Effector memory CD4-positive, alpha-beta T cell (primary cell): ENCODE data around the gene NAA38.
A peak's percentile ranks its signal among the peaks of the same experiment; 100 is the strongest.
"Not testable (repeated sequence)": the region's sequence is repeated elsewhere in the genome, so short reads cannot be mapped to it uniquely, and the experiment has no call there.

Experiments
- DNase-seq, 3 donors: peaks; one replicate each; pipeline ENCODE4 v3.0.0-alpha.2; 2020
- H3K27ac ChIP-seq: 2 replicates; pipeline ENCODE4 v1.7.0; 2013; ENCODE audit warnings: mild to moderate bottlenecking, low read length, moderate library complexity; ENCODE audit not compliant: insufficient read depth, poor library complexity, severe bottlenecking
- H3K27me3 ChIP-seq: replicated peaks from 2 replicates; pipeline ENCODE4 v1.7.0; 2013; ENCODE audit warnings: mild to moderate bottlenecking, low read length; ENCODE audit not compliant: insufficient read depth, control insufficient read depth, poor library complexity, severe bottlenecking
- H3K36me3 ChIP-seq: 2 replicates; pipeline ENCODE4 v1.7.0; 2013; ENCODE audit warnings: mild to moderate bottlenecking, low read length, moderate library complexity; ENCODE audit not compliant: control insufficient read depth, insufficient read depth
- H3K4me1 ChIP-seq: 2 replicates; pipeline ENCODE4 v1.7.0; 2013; ENCODE audit warnings: low read length, mild to moderate bottlenecking; ENCODE audit not compliant: control insufficient read depth, insufficient read depth, poor library complexity, severe bottlenecking
- H3K4me3 ChIP-seq: 2 replicates; pipeline ENCODE4 v1.7.0; 2013; ENCODE audit warnings: low read length, low read depth, mild to moderate bottlenecking; ENCODE audit not compliant: insufficient read depth, poor library complexity, severe bottlenecking
- H3K9me3 ChIP-seq: 2 replicates; pipeline ENCODE4 v1.7.0; 2013; ENCODE audit warnings: mild to moderate bottlenecking, low read length, moderate library complexity; ENCODE audit not compliant: control insufficient read depth

Gene NAA38

GRCh38 chr17:7882068-7882467 lies 24.7 kb upstream of the NAA38 start:
- no peaks in the 10 kb centered on the region for H3K9me3 ChIP-seq
- H3K27ac ChIP-seq: no peak overlapping the region
- H3K27me3 ChIP-seq: no peaks in the 10 kb centered on the region

DNA sequence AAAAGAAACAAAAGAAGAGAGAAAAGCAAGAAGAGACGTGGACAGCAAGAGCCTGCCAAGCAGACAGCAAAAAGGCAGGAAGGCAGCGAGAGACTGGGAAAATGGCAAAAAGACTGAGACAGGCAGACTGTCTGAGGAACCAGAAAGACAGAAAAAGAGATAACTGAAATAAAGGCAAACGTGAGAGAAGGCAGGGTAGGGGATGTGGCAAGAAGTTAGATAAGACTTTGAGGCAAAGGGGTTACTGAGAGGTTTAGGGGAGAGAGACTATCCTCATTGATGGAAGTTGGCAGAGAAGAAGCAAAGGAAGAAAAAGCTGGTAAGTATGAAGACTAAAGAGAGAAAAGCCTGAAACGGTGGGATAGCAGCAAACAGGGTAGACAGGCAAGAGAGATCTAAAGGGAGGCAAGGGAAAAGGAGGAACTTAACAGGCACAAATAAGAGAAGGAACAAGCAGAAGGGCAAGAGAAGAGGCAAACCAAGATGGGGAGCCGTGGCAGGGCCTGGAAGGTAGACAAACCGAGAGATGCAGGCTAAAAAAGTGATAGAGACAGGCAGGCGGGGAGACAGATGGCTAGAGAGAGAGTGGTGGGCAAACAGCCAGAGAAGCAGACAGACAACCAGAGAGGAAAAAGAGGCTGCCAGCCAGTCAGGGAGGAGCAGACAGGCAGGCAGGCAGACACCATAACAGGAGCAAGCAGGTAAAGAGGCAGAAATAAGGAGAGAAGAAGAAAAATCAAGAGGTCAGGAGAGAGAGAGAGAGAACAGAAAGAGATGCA lies 24.1 kb upstream of the NAA38 start:
- peaks cover 1% of the 10 kb centered on the region for H3K4me1 ChIP-seq
- H3K27me3 ChIP-seq: no peaks in the 10 kb centered on the region
- H3K4me3 ChIP-seq: no peak overlapping the region
- DNase-seq: no peak
- H3K9me3 ChIP-seq: no peaks in the 10 kb centered on the region
- no peak overlapping the region for H3K27ac ChIP-seq
- no peaks in the 10 kb centered on the region for H3K36me3 ChIP-seq

More at GRCh38 chr17:7882068-7882467, 24.7 kb upstream of the NAA38 start:
- DNase-seq: no peak
- no peaks in the 10 kb centered on the region for H3K36me3 ChIP-seq
- peaks cover 7% of the 10 kb centered on the region for H3K4me1 ChIP-seq
- H3K4me3 ChIP-seq: no peak overlapping the region

DNA sequence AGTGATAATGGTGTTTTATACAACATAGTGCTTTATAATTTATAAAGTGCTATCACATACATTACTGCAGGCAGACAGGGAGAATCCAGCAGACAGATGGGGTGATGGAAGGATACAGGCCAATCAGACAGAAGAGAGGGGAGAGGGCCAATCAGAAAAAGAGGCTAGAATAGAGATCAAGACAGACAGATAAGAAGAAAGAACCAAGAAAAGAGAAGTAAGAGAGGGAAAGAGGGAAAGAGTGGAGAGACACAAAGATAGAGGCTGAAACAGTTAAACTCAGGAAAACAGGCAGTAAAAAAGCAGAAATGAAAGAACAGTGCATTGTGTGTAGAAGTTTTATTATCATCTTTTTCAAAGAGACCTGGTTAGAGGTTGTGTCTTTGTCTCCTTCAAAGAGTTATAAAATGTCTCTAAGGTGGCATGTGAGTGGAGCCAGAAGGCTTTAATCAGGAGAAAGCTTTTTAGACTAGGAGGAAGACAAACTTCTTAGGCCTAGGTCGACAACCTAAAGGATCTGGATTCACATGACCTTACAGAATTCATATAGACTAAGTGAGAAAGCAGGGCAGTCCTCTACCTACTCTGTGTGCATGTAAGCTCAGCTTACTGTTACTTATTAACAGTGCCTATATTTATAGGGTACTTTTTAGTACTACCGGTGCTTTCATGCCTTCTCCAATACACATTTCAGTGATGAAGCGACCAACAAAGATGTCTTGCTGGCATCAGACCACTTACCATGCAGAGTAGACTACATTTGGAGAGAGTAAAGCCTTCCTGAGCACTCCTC lies 22.9 kb upstream of the NAA38 start:
- H3K27ac ChIP-seq: no peak overlapping the region
- DNase-seq: no peak

DNA sequence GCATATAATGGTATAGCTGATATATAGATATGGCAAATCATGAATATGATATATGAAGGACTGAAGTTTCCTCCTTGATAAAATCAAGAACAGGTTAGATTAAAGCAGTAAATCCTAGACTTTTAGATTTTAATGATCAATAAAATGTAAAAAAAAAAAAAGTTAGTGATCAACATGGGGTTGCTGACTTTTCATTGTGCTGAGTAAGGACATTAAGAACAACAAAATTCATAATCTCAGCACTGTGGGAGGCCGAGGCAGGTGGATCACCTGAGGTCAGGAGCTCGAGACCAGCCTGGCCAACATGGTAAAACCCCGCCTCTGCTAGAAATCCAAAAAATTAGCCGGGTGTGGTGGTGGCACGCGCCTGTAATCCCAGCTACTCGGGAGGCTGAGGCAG lies 20.9 kb upstream of the NAA38 start:
- Histone ChIP-seq H3K27me3 (no peaks in the 10 kb centered on the region), H3K4me1 (no peaks in the 10 kb centered on the region), H3K27ac (no peak overlapping the region), H3K4me3 (no peak overlapping the region), H3K36me3 (no peaks in the 10 kb centered on the region), H3K9me3 (no peaks in the 10 kb centered on the region)
- DNase-seq: no peak

More for the DNA sequence above, 22.9 kb upstream of the NAA38 start:
- no peaks in the 10 kb centered on the region for H3K4me1 ChIP-seq
- no peaks in the 10 kb centered on the region for H3K27me3 ChIP-seq
- H3K36me3 ChIP-seq: no peaks in the 10 kb centered on the region
- no peak overlapping the region for H3K4me3 ChIP-seq
- no peaks in the 10 kb centered on the region for H3K9me3 ChIP-seq

GRCh38 chr17:7875804-7876370 lies 18.5 kb upstream of the NAA38 start:
- Histone ChIP-seq H3K9me3 (no peaks in the 10 kb centered on the region), H3K27ac (no peak overlapping the region), H3K27me3 (no peaks in the 10 kb centered on the region), H3K4me1 (no peaks in the 10 kb centered on the region), H3K36me3 (no peaks in the 10 kb centered on the region), H3K4me3 (no peak overlapping the region)
- no peak for DNase-seq

GRCh38 chr17:7873051-7873450 lies 15.7 kb upstream of the NAA38 start:
- no peaks in the 10 kb centered on the region for H3K9me3 ChIP-seq
- H3K4me1 ChIP-seq: peaks cover 8% of the 10 kb centered on the region
- no peak for DNase-seq
- H3K4me3 ChIP-seq: no peak overlapping the region
- no peaks in the 10 kb centered on the region for H3K27me3 ChIP-seq
- no peak overlapping the region for H3K27ac ChIP-seq
- H3K36me3 ChIP-seq: no peaks in the 10 kb centered on the region

DNA sequence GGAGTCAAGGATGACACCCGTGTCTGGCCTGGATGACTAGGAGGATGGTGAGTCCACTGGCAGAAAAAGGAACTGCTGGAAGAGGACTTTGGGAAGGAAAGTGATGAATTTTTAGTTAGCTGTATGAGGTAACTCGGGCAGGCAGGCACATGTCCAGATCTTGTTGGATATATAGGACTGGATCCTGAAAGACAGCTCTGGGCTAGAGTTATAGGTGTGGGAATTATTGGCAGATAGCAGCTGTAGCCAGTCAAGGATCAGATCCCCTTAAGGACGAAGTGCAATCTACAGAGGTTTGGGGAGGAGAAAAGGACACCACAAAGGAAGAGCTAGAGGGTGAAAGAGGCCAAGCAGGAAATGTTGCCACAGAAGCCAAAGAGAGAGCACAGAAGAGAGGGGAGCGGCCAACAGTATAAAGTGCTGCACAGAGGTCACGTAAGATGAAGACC lies 10.5 kb upstream of the NAA38 start:
- Histone ChIP-seq H3K4me1 (peaks cover 14% of the 10 kb centered on the region), H3K9me3 (no peaks in the 10 kb centered on the region), H3K27ac (peak overlapping the region; percentile 12), H3K27me3 (no peaks in the 10 kb centered on the region), H3K4me3 (no peak overlapping the region), H3K36me3 (no peaks in the 10 kb centered on the region)
- no peak for DNase-seq

GRCh38 chr17:7864995-7865650 lies 7.8 kb upstream of the NAA38 start:
- no peaks in the 10 kb centered on the region for H3K9me3 ChIP-seq
- H3K36me3 ChIP-seq: no peaks in the 10 kb centered on the region
- H3K27ac ChIP-seq: no peak overlapping the region
- no peak for DNase-seq
- H3K4me1 ChIP-seq: peaks cover 14% of the 10 kb centered on the region
- no peak overlapping the region for H3K4me3 ChIP-seq
- H3K27me3 ChIP-seq: no peaks in the 10 kb centered on the region

DNA sequence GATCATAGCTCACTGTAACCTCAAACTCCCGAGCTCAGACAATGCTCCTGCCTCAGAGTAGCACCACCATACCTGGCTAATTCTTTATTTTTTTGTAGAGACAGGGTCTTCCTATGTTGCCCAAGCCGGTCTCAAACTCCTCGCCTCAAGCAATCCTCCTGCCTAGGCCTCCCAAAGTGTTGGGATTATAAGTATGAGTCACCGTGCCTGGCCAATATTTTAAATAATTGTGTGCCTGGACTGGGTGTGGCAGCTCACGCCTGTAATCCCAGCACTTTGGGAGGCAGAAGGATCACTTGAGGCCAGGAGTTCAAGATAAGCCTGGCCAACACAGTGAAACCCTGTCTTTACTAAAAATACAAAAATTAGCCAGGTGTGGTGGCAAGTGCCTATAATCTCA lies 7.0 kb upstream of the NAA38 start:
- not testable (repeated sequence) for H3K27ac ChIP-seq, H3K27me3 ChIP-seq, DNase-seq, H3K9me3 ChIP-seq, H3K4me3 ChIP-seq, H3K36me3 ChIP-seq
- H3K4me1 ChIP-seq: peaks cover 14% of the 10 kb centered on the region
